B cell (primary cell): Measurements from ENCODE around the gene KRI1. TPM values are rescaled to one million over a fixed set of nuclear protein-coding genes. Genes with fewer than 3 reads are reported as not detected.

Experiments used
- ATAC-seq: fragments of 200-7000 bp; cut with Tn5 transposase; one replicate; pipeline ENCODE4 v1.10.0; 2021; ENCODE audit warnings: low read depth, mild to moderate bottlenecking, moderate number of reproducible peaks, moderate library complexity
- CTCF ChIA-PET: fragments of 350-600 bp; sonication (Branson Sonifier 250); formaldehyde crosslinking; loops from one replicate; lab custom pipeline; 2021; ENCODE audit warnings: antibody characterized with exemption, inconsistent platforms; lab: Charles Lee
- POLR2A ChIA-PET: fragments of 350-600 bp; sonication (Branson Sonifier 250); formaldehyde crosslinking; loops from one replicate; lab custom pipeline; 2021; ENCODE audit warnings: antibody characterized with exemption; lab: Charles Lee
- DNase-seq: peaks from one replicate; pipeline ENCODE4 v3.0.0; 2013
- H2AFZ ChIP-seq: 2 replicates; pipeline ENCODE4 v1.6.1; 2012; ENCODE audit warnings: mild to moderate bottlenecking, low read depth, low read length; ENCODE audit not compliant: insufficient read depth, poor library complexity, severe bottlenecking
- H3K27ac ChIP-seq, 2 donors: 1 replicate in 1 of 2; 2 replicates in 1 of 2; pipeline ENCODE4 v1.5.1; 2012 to 2013; ENCODE audit warnings: low read length in 2 of 2, mild to moderate bottlenecking in 2 of 2, moderate library complexity in 1 of 2
- H3K27me3 ChIP-seq, 4 experiments: fragments of 200-600 bp in 1 of 4; sonication (generic) in 1 of 4; replicated peaks in 1 of 4; 1 replicate in 2 of 4; 2 replicates in 2 of 4; pipeline versions ENCODE4 v1.6.1 to v1.7.0; 2013 to 2016; ENCODE audit warnings: low read length in 3 of 4, mild to moderate bottlenecking in 2 of 4, mixed read lengths in 1 of 4, moderate library complexity in 1 of 4; ENCODE audit not compliant: insufficient read depth in 4 of 4, control insufficient read depth in 3 of 4; ENCODE audit errors: control extremely low read depth in 1 of 4
- H3K36me3 ChIP-seq, 2 experiments: replicated peaks in 1 of 2; 1 replicate in 1 of 2; 2 replicates in 1 of 2; pipeline versions ENCODE4 v1.6.1 to v1.7.1; 2013; ENCODE audit warnings: low read length in 1 of 2; ENCODE audit not compliant: insufficient read depth in 2 of 2, control insufficient read depth in 1 of 2; ENCODE audit errors: control extremely low read depth in 1 of 2, extremely low read depth in 1 of 2
- H3K4me1 ChIP-seq, 2 donors: fragments of 200-600 bp in 1 of 2; sonication (generic) in 1 of 2; 1 replicate in 1 of 2; 2 replicates in 1 of 2; pipeline versions ENCODE4 v1.5.1 to v1.6.1; 2013 to 2017; ENCODE audit warnings: low read length in 2 of 2; ENCODE audit not compliant: control insufficient read depth in 2 of 2, insufficient read depth in 2 of 2
- H3K4me2 ChIP-seq: replicated peaks from 2 replicates; pipeline ENCODE3; 2012; ENCODE audit warnings: mild to moderate bottlenecking, low read depth, low read length; ENCODE audit not compliant: poor library complexity, severe bottlenecking
- H3K4me3 ChIP-seq, 5 experiments: fragments of 200-600 bp in 1 of 5; sonication (generic) in 1 of 5; 1 replicate in 3 of 5; 2 replicates in 2 of 5; pipeline versions ENCODE4 v1.5.1 to v1.7.0; 2011 to 2016; ENCODE audit warnings: low read length in 4 of 5, mild to moderate bottlenecking in 4 of 5, low read depth in 2 of 5, control low read depth in 1 of 5, moderate library complexity in 1 of 5; ENCODE audit not compliant: insufficient read depth in 1 of 5; ENCODE audit errors: control extremely low read depth in 1 of 5, extremely low read depth in 1 of 5
- H3K79me2 ChIP-seq: fragments of 200-600 bp; sonication (generic); one replicate; pipeline ENCODE4 v1.6.0; 2016; ENCODE audit warnings: low read length; ENCODE audit not compliant: control insufficient read depth, insufficient read depth
- H3K9ac ChIP-seq: fragments of 200-600 bp; sonication (generic); 2 replicates; pipeline ENCODE4 v1.6.1; 2017; ENCODE audit warnings: mild to moderate bottlenecking, low read length, moderate library complexity
- H3K9me3 ChIP-seq, 3 donors: one replicate each; pipeline versions ENCODE4 v1.6.1 to v1.7.1; 2013; ENCODE audit warnings: low read length in 2 of 3; ENCODE audit not compliant: control insufficient read depth in 2 of 3, insufficient read depth in 1 of 3; ENCODE audit errors: control extremely low read depth in 1 of 3
- H4K20me1 ChIP-seq: 2 replicates; pipeline ENCODE4 v1.6.0; 2012; ENCODE audit warnings: mild to moderate bottlenecking, low read length; ENCODE audit not compliant: insufficient read depth, control insufficient read depth, poor library complexity, severe bottlenecking
- H3K27ac Mint-ChIP-seq: one replicate; pipeline ENCODE4 v1.8.0; 2021; ENCODE audit warnings: mixed read lengths
- H3K27me3 Mint-ChIP-seq: one replicate; pipeline ENCODE4 v1.8.0; 2021; ENCODE audit warnings: mixed read lengths
- H3K4me1 Mint-ChIP-seq: one replicate; pipeline ENCODE4 v1.8.0; 2021; ENCODE audit warnings: mixed read lengths
- H3K4me3 Mint-ChIP-seq: one replicate; pipeline ENCODE4 v1.8.0; 2021; ENCODE audit warnings: mixed read lengths
- H3K9me3 Mint-ChIP-seq: one replicate; pipeline ENCODE4 v1.8.0; 2022; ENCODE audit warnings: mixed read lengths; ENCODE audit not compliant: insufficient read depth
- CTCF ChIP-seq: fragments of 200-600 bp; IDR thresholded peaks from one replicate; pipeline ENCODE4 v1.8.0; 2022; ENCODE audit warnings: antibody characterized with exemption, mild to moderate bottlenecking
- EZH2 ChIP-seq: IDR thresholded peaks from 2 replicates; pipeline ENCODE4 v1.6.1; 2012; ENCODE audit warnings: borderline replicate concordance, low read depth, mild to moderate bottlenecking, moderate library complexity, low read length; ENCODE audit not compliant: insufficient read depth, poor library complexity, severe bottlenecking
- whole genome bisulfite sequencing: methylation state at CpG from one replicate; pipeline ENCODE4 v1.1.5; 2013; ENCODE audit warnings: missing lambda C conversion rate; ENCODE audit not compliant: insufficient coverage; 5-methylcytosine and 5-hydroxymethylcytosine counted together
- intact Hi-C: fragments of 100-400 bp; cut with micrococcal nuclease; formaldehyde crosslinking; loops from one replicate; pipeline ENCODE4 v1.10.0; 2022
- polyA plus RNA-seq: library from polyadenylated mRNA; depleted of rRNA; stranded (reverse); fragments of >200 nt; gene quantifications from 2 replicates; pipeline ENCODE4 v1.2.3, GENCODE V29; 2012
- total RNA-seq, 2 donors: library from RNA; stranded (reverse); fragments of 120-200 nt in 1 of 2; gene quantifications; 1 replicate in 1 of 2; 2 replicates in 1 of 2; pipeline versions ENCODE4 v1.2.3 to v1.2.4, GENCODE V29; 2013 to 2022

The KRI1 gene
- total and polyA plus RNA-seq, 2 donors (not counting 1 experiment from before 2014, with no cell fraction given): 46.7 to 62.8 TPM

GRCh38 chr19:10510301-10510802, 55.5 kb downstream of the KRI1 start:
- Histone ChIP-seq H3K4me2 (peak overlapping the region; percentile 40), H3K9me3 (peaks cover 0 to 5% (median 0%) of the 10 kb centered on the region in 3 donors), H3K4me3 (no peak overlapping the region), H3K27me3 (peaks cover 0 to 43% (median 20%) of the 10 kb centered on the region in 4 experiments), H3K27ac (no peak overlapping the region), H2AFZ (peak overlapping the region; percentile 31), H3K79me2 (no peaks in the 10 kb centered on the region), H3K9ac (no peak overlapping the region), H3K4me1 (peaks cover 16 to 17% of the 10 kb centered on the region in 2 donors), H3K36me3 (no peaks in the 10 kb centered on the region), H4K20me1 (no peaks in the 10 kb centered on the region)
- ATAC-seq: peak; percentile 44
- Mint-ChIP-seq H3K27me3 (peaks cover 19% of the 10 kb centered on the region), H3K4me1 (peaks cover 15% of the 10 kb centered on the region), H3K27ac (no peak overlapping the region), H3K4me3 (no peak overlapping the region), H3K9me3 (no peaks in the 10 kb centered on the region)
- WGBS: 8% methylated on average over 15 of the region's 15 CpGs
- peak; percentile 71 for DNase-seq
- POLR2A ChIA-PET: interaction anchor here (0.6 kb wide), 1 partner anchor 49 kb away, joined by 11 read pairs; no protein-coding TSS in a partner anchor
- CTCF ChIA-PET: interaction anchor here (0.6 to 2.4 kb wide), 6 partner anchors 26 to 191 kb away, joined by 3 to 7 read pairs (median 3); partner anchors contain the start of gene QTRT1
- TF ChIP-seq CTCF (peak; percentile 91), EZH2 (no peak)
- intact Hi-C loops: loop anchor here (1.0 to 2.0 kb wide), 2 partner anchors 62 to 188 kb away; no protein-coding TSS in a partner anchor

- ATAC-seq: no peak
- H3K4me1 ChIP-seq: peaks cover 5 to 10% of the 10 kb centered on the region in 2 donors
- no peaks in the 10 kb centered on the region for H4K20me1 ChIP-seq
- POLR2A ChIA-PET: interaction anchor here (0.6 kb wide), 1 partner anchor 8 kb away, joined by 8 read pairs; no protein-coding TSS in a partner anchor
- H3K27me3 ChIP-seq: peaks cover 0 to 27% (median 12%) of the 10 kb centered on the region in 4 experiments
- no peak overlapping the region for H3K4me3 ChIP-seq
- no peaks in the 10 kb centered on the region for H3K79me2 ChIP-seq
- Mint-ChIP-seq H3K4me1 (peaks cover 10% of the 10 kb centered on the region), H3K4me3 (no peak overlapping the region), H3K27ac (no peak overlapping the region), H3K27me3 (peaks cover 10% of the 10 kb centered on the region), H3K9me3 (no peaks in the 10 kb centered on the region)
- intact Hi-C loops: loop anchor here (5.0 kb wide), 1 partner anchor 34 kb away; the partner anchor contains the start of gene ATG4D
- H3K4me2 ChIP-seq: no peak overlapping the region
- CTCF ChIA-PET: interaction anchor here (0.8 to 1.9 kb wide), 6 partner anchors 8 to 191 kb away, joined by 3 to 4 read pairs (median 3); partner anchors contain the start of gene S1PR5
- H2AFZ ChIP-seq: no peak overlapping the region
- H3K27ac ChIP-seq: no peak overlapping the region
- WGBS: 57% methylated on average over 3 of the region's 3 CpGs
- DNase-seq: no peak
- no peaks in the 10 kb centered on the region for H3K36me3 ChIP-seq
- TF ChIP-seq CTCF: no peak
- TF ChIP-seq EZH2: no peak
- H3K9me3 ChIP-seq: no peaks in the 10 kb centered on the region
- H3K9ac ChIP-seq: no peak overlapping the region
Measured at GRCh38 chr19:10508707-10509106, 57.1 kb downstream of the KRI1 start.
